Uterus (tissue), 2 donors: ENCODE measurements around the gene FOXK1.

ENCODE experiments used
- CTCF ChIP-seq, 4 experiments: fragments of 200-600 bp in 2 of 4; fragments of 450-650 bp in 2 of 4; sonication (generic) in 2 of 4; IDR thresholded peaks; one replicate each; pipeline ENCODE4 v1.5.1; 2016 to 2019; ENCODE audit warnings: antibody characterized with exemption in 4 of 4, mild to moderate bottlenecking in 2 of 4, moderate library complexity in 1 of 4
- POLR2A ChIP-seq, 2 donors: fragments of 450-650 bp; IDR thresholded peaks; one replicate each; pipeline ENCODE4 v1.6.1; 2016; ENCODE audit warnings: antibody characterized with exemption in 2 of 2, mild to moderate bottlenecking in 1 of 2, moderate library complexity in 1 of 2

GRCh38 chr7:4759211-4759610, 77.1 kb downstream of the FOXK1 start:
- TF ChIP-seq CTCF (IDR thresholded peaks at IDR 0.05) = no peak
- TF ChIP-seq POLR2A (IDR thresholded peaks at IDR 0.05) = no peak
